Muscle of back (tissue), 11 donors: ENCODE results near the gene PCBD2. TPM values are rescaled to one million over a fixed set of nuclear protein-coding genes. Genes with fewer than 3 reads are reported as not detected.
"Not testable (repeated sequence)": the region's sequence is repeated elsewhere in the genome, so short reads cannot be mapped to it uniquely, and the experiment has no call there.

ENCODE experiments used
- DNase-seq, 3 donors: peaks; one replicate each; pipeline versions ENCODE4 v3.0.0 to v3.0.0-alpha.2; 2013
- polyA plus RNA-seq, 10 donors: library from polyadenylated mRNA; unstranded; fragments of 120-200 nt; gene quantifications; one replicate each; pipeline ENCODE4 v1.2.1, GENCODE V29; 2013; ENCODE audit not compliant: insufficient read length in 10 of 10

The PCBD2 gene
- polyA plus RNA-seq, 10 donors: 6.5 to 13.8 (median 8.6) TPM

- peak; percentile 68 to 92 (median 85) for DNase-seq
Measured at GRCh38 chr5:134905246-134905996, 490 bp downstream of the PCBD2 start.

- no peak for DNase-seq
Measured at GRCh38 chr5:134906811-134907210, 1.9 kb downstream of the PCBD2 start.

GRCh38 chr5:134910752-134911151 is 5.8 kb downstream of the PCBD2 start:
- not testable (repeated sequence) for DNase-seq

- DNase-seq: no peak
Measured at GRCh38 chr5:134911285-134912206, 6.6 kb downstream of the PCBD2 start.

- DNase-seq: no peak
Measured at GRCh38 chr5:134913254-134913653, 8.3 kb downstream of the PCBD2 start.

- no peak for DNase-seq
Measured at GRCh38 chr5:134913795-134914194, 8.9 kb downstream of the PCBD2 start.

- DNase-seq: no peak
Measured at GRCh38 chr5:134917070-134917815, 12.3 kb downstream of the PCBD2 start.

GRCh38 chr5:134918861-134919260 is 13.9 kb downstream of the PCBD2 start:
- DNase-seq: no peak

GRCh38 chr5:134920848-134921575 is 16.1 kb downstream of the PCBD2 start:
- no peak for DNase-seq

- no peak for DNase-seq
Measured at GRCh38 chr5:134932508-134932907, 27.6 kb downstream of the PCBD2 start.

GRCh38 chr5:134934202-134934601 is 29.3 kb downstream of the PCBD2 start:
- DNase-seq: no peak

- DNase-seq: peak in 1 of 3 donors; percentile 40
Measured at GRCh38 chr5:134935711-134936602, 31.0 kb downstream of the PCBD2 start.

- no peak for DNase-seq
Measured at GRCh38 chr5:134937526-134937925, 32.6 kb downstream of the PCBD2 start.

- no peak for DNase-seq
Measured at GRCh38 chr5:134938030-134938429, 33.1 kb downstream of the PCBD2 start.

- DNase-seq: no peak
Measured at GRCh38 chr5:134939500-134939899, 34.6 kb downstream of the PCBD2 start.

- no peak for DNase-seq
Measured at GRCh38 chr5:134943547-134943946, 38.6 kb downstream of the PCBD2 start.

GRCh38 chr5:134944630-134945029 is 39.7 kb downstream of the PCBD2 start:
- DNase-seq: no peak

- no peak for DNase-seq
Measured at GRCh38 chr5:134945041-134945440, 40.1 kb downstream of the PCBD2 start.

- peak; percentile 11 to 55 (median 37) for DNase-seq
Measured at GRCh38 chr5:134948911-134949310, 44.0 kb downstream of the PCBD2 start.

GRCh38 chr5:134949316-134949715 is 44.4 kb downstream of the PCBD2 start:
- no peak for DNase-seq
